Activated CD8-positive, alpha-beta memory T cell treated with anti-CD3 and anti-CD28 coated beads for 1 hour (primary cell): ENCODE results near the gene BCL10.
A peak's percentile ranks its signal among the peaks of the same experiment; 100 is the strongest.

Source experiments
- DNase-seq, 2 donors: peaks; one replicate each; pipeline ENCODE4 v3.0.0-alpha.2; 2020; ENCODE audit warnings: low read depth in 1 of 2; ENCODE audit errors: extremely low read depth in 1 of 2

The BCL10 gene

DNA sequence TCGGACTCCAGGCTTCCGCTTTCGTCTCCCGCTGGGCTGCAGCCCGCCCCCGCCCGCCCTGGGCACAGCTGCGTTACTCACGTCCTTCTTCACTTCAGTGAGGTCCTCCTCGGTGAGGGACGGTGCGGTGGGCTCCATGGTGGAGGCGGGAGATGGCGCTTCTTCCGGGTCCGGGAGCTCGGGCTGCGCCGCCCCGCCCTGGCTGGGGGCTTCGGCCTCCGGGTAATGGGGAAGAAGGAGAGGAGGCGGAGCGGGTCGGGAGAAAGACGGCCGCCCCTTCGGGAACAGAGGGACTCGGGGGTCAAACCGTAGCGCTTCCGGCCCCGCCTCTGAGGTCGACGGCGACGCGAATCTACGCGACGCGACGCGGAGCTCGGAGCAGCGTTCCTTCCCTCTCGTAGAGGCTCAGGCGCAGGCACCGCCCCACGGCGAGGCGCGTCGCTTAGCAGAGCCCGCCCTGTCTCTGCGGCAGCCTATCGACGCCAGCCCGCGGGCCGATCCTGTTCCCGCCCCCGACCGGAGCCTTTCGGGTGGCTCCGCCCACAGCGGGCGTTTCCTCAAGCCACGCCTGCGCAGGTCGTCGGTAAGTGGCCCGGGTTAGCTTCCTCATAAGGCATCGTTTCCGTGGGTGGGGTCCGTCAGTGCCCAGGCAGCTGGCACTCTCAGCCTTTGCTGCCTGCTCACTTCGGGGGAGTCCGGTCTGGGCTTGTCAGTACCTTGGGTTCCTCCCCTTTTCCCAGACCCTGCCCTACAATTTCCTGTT, at the start of gene BCL10:
Gene BCL10, minus strand, starts transcription at position 418 of the 763 bp plus-strand sequence. Its CDS starts 280 bp downstream, at position 138.
- DNase-seq, result peak; percentile 86 to 96

DNA sequence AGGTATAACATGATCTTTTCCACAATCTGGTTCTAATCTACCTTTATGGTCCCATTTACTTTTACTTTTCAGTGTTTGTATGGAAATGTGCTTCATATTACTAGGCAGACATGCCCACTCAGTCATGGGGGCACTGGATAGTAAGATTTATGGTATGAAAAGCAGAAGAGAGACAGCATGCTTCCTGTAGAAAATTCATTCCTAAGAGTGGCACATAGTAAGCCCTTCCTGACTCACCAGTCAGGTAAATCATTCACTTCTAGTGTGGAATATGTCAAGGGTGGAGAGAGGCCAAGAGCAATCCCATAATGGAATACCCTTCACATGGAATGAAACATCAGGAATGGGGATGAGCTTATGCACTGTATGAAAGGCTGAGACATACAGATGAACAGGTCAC, 49.5 kb upstream of the BCL10 start:
- no peak for DNase-seq

DNA sequence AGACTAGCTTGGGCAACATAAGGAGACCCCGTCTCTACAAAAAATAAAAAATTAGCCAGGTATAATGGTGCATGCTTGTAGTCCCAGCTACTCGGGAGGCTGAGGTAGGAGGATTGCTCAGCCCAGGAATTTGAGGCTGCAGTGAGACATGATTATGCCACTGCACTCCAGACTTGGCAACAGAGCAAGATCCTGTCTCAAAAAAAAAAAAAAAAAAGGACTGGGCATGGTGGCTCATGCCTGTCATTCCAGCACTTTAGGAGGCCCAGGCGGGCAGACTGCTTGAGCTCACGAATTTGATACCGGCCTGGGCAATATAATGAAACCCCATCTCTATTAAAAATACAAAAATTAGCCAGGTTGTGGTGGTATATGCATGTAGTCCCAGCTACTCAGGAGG, 47.3 kb upstream of the BCL10 start:
- no peak for DNase-seq

DNA sequence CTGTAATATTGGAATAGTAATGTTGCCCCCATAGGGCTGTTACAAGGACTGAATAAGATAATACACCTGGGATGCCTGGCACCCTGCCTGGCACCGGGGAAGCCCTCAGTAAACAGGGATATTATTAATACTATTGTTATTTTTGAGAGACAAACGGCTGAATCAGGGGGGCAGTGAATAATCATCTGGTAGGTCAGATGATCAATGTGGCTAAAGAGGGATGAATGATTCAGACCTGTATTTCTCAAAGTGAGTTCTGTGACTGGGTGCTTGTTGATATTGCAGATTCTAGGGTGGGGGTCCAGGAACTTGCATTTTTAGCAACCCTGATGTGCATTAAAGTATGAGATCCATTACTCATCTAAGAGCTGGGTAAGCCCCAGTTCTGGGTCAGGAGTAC, 46.2 kb upstream of the BCL10 start:
- DNase-seq, result no peak

DNA sequence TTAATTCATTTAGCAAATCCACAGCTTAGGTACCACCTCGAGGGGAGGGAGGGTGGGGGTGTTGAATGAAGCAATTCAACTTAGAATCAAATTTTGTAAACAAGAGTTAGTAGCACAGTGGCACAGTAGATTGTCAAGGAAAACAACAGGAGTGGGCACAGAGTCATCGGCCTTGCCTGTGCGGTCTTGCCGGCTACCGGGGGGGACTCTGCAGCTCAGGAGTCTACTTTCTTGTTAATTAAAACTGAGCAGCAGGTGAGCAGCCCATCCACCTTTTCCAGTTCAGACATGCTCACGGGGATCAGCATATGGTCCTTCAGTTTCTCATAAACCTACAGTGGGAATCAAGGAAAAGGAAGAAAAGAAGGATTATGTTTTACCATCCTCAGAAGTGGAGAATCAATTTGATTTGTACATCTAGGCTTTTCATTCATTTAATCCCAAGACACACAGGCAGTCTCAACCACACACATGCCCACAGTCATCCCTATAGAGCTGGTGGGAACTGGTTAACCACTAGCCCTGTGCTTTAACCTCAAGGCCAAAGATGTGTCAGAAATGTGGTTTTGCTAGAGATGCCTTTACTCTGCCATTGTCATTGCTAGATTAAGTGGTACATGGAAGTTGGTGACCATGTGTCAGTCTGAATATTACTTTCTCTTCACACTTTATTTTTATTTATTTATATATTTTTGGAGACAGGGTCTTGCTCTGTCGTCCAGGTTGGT, 45.0 kb upstream of the BCL10 start:
- no peak for DNase-seq

DNA sequence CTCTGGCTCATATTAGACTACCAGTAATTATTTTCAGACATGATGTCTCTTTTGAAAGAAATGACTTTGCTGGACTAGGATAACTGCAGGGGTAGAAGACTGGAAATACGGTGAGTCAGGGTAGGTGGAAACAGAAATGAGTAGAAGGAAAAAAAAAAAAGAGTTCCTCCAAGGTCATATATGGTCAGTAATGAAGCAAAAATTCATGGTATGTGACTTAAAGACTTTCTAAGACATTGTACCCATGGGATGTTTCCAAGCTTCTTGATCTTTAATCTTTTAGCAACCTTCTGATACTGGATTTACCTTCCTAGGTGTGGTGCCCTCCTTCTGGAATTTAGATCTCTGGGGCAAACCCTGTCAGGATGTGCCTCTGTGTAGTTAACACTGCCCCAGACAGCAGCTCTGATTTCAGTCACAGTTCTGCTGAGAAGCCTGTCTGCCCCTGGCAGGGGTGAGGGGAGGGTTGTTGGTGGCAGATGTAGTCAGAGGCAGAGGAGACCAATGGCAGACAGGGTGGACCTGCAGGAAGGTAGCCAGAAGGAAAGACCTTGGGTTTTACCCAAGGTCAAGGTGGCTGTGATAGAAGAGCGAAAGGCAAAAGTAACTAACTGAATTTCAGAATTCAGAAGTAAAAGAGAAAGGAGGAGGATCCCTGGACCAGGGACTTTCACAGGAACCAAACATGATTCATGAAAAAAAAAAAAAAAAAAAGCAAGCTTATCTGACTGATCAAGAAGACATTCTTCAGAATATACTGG, 44.1 kb upstream of the BCL10 start:
- DNase-seq, result no peak

DNA sequence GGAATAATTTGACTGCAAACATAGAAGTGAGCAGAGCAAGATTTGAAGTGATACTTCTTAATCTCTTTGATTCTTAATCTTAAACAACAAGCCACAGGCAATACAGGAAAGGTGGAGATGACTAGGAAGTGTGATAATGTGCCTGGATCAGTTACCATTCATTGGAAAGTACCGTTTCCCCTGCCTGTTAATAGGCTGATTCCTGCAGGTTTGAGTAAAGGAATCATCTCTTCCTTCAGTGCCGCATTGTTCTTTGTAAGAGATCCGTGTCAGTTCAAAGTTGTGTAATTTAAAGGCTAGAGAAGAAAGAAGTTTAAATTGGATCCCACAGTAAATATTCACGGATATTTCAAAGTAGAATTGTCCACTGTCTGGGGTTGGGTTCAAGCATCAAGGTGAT, 43.5 kb upstream of the BCL10 start:
- no peak for DNase-seq

DNA sequence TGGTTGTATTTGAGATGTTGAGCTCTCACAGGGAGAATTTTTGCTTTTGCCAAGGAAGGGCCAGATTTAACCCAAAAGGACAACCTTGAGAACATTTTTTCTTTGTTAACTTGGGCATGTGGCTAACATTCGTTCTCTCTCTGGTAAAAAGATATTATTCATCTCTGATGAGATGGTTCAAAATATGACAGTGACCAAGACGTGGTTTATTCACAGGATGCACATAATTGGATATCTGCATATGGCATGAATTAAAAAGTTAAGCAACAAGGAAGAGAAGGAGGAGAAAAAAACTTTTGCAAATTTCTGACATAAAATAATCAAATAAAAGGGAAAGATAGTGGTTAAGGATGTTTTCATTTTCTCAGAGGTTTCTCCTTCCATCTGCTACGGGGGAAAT, 43.1 kb upstream of the BCL10 start:
- DNase-seq, result no peak

DNA sequence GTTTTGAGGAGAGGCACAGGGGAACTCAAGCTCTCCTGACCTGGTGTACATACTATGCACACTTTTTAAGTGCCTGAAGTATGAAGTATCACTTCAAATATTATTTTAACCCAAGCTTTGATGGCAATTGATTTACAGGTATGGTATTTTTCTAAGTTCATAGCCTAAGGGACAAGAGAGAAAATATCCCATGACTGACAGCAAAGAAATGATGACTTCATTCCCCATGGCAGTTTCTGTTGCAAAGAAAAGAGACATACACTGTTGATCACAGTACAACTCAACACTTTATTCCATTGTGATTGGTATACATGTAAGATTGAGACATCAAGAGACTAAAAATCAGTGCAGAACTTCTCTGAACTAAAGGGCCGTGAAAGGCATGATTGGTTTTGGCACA, 41.8 kb upstream of the BCL10 start:
- no peak for DNase-seq

DNA sequence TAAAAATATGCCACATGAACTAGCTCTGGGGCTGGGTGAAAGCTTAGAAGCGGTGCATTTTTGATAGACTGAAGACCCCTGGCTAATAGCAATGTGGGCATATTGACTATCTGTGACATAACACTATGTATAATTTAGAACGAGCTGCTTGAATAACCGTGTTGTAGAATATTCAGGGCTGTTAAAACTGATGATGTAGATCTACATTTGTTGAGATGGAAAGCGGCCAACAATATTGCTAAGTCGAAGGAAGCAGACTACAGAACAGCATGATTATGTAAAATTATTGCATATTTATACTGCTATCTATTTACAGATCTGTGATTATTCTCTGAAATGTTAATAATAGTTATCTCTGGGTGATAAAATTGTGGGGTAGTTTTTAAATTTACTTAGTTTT, 41.1 kb upstream of the BCL10 start:
- no peak for DNase-seq

DNA sequence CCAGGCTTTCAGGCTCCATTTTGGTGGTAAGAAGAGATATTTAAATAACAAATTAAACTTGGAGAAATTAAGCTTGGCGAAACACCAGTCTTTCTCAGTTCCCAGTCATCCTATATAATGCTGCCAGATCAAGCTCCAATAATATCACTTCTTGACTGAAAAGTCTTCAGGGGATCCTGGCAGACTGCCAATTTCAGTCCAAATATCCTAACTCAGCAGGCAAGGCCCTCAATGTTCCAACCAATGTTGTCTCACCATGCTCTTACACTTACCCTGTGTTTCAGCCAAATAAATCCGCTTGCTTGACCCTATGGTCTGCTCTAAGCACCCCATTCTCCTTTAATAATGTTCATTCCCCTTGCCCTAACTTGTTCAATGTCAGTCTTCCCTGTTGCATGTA, 39.9 kb upstream of the BCL10 start:
- DNase-seq, result no peak

DNA sequence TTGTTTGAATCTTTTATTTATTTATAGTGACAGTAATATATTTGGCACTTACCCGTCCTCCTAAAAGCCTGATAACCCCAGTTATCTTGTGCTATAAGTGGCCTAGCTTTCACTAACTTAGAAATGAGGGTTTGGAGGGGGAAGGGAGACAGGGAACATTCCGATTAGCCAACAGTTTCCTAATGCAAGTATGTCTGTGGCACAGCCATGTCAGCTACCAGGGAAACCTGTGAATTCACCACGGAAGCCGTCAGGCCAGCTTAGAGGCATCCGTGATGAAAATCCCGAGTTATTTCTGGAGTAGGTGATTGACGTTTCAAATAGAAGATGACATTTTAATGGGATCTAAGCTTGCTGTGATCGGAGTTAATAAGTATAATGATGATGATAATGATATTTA, 39.4 kb upstream of the BCL10 start:
- no peak for DNase-seq

DNA sequence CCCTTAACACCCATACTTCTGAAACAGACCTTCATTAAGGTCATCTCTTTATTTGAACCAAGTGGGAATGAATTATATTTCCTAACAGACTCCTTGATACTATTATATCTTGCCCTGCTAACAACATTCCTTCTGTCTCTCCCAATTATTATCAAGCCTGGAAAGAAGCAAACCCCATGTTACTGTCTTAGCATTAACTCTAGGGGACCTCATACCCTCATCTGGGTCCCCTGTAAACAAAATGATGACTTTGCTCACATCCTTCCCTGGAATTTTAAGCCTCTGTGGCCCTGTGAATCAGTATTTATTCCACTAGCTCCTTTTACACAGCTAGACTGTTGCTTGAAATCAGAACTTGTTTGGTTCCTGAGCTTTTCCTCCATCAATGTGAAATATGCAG, 38.3 kb upstream of the BCL10 start:
- no peak for DNase-seq

DNA sequence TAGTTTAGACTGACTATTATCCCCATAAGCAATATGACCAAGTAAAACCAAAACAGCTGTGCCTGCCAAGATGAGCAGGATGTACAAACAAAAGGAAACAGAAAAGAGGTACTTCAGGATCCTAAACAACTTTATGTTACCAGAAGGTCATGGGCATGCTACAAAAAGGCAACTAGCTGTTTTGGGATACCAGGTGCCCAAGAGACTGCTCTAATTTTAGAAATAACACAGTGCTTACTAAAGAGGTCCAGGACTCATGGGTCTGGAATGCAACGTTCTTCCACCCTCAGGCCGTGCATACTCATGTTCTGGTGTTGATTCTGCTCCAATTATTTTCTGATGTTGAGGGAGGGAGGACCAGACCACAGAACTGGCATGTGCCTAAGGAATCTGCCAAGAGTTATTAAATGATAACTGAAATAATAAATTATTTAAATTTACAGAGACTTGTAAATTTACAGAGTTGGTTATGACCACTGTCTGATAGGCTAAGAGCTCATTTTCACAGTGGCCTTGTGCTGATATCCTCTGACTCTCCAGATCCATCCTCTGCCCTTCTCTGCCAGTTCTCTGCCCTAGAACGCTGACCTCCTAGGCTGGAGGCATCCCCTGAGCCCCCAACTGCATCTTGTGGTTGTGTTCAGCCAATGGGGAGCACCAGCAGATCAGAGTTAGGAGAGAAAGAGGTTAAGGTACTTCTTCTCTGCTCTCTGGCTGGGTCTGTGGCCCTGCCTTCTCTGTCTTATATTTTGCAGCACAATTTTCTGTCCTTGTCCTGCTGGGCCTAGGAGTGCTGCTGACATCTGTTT, 37.7 kb upstream of the BCL10 start:
- DNase-seq, result no peak

DNA sequence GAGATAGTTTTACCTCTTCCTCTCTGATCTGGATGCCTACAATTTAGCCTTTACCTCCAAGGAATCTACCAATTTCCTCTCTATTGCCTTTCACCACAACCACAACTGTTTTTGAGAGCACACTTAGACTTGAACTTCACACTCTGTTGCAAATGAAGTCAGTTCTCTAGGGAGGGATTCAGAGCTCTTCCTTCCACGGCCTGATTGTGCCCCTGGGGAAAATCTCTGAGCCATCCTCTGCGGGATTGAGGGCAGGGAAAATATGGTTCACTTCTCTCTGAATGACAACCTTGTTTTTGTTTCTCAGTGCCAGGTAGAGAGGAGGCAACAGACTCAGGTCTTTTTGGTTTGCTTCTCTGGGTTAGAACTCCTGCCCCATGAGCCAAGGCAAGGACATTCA, 35.4 kb upstream of the BCL10 start:
- DNase-seq, result no peak

DNA sequence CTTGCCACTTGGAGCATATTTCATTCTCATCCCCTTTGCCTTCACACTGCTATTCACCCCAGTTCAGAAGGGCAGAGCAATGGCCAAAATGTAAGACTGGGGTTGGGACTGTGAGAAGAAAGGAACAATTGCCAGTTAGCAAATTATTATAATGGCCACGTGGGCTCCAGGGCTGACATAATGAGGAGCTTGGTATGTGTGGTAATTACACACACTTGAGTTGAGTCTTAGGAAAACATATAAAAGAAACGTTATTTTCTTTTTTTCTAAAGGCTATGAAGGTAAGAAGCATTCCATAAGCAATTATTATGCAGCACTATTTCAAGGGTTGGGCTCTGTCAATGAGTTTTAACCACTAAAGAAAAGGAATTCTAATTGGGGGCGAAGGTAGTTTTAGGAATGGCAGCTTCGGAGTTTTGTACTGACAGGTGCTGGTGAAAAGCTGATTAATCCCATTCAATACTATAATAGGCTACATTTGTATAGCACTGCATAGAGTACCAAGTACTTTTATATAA, 32.5 kb upstream of the BCL10 start:
- no peak for DNase-seq

DNA sequence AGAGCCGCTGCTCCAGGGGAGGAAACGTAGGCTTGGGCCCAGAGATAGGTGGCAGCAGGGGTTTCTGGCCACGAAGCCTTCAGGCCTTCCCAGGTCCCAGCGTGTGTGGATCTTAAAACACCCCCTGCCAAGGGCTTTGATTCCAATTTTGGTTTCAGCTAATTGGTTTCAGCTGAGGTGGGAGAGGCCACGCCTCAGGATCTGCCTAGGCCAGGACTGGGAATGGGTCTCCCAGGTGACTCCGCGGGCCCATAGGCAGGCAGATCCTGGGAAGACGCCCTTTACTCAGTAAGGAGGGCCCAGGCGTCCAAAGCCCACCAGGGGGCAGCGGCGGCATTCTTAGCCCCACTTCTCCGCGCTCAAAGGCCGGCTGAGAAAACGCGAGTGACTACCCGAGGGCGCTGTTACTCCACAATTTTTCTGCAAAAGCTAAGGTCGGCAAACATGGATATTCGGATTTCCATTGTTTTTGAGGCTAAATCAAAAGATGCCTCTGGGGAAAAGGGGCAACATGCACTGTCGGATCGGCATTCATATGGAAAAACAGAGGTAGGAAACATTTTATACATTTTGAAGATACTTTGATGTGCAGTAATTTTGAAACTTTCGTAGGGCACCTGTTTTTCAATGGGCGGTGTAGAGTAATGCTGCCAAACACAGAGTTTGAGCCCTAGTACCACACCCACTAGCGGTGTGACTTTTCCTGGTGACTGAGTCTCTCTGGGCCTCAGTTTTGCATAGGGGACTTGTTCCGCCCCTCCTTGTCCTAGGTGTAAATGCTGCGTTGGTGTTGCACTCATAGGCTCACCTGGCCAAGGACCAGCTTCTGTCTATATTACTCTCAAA, 31.8 kb upstream of the BCL10 start:
- DNase-seq, result peak in 1 of 2 donors; percentile 45

DNA sequence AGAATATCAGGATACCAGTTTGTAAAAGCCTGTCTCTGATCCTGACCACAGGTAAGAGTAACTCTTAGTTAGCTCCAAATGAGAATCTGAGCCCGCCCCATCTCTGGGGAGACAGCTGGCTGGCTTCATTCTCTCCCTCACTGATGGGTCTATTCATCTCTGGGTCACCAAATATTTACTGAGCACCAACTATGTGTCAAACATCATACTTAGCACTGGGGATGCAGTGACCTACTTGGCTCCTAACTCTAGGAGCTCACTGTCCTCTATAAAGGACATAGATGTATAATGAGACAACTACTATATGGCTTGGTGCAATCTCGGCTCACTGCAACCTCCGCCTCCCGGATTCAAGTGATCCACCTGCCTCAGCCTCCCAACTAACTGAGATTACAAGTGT, 29.8 kb upstream of the BCL10 start:
- no peak for DNase-seq

DNA sequence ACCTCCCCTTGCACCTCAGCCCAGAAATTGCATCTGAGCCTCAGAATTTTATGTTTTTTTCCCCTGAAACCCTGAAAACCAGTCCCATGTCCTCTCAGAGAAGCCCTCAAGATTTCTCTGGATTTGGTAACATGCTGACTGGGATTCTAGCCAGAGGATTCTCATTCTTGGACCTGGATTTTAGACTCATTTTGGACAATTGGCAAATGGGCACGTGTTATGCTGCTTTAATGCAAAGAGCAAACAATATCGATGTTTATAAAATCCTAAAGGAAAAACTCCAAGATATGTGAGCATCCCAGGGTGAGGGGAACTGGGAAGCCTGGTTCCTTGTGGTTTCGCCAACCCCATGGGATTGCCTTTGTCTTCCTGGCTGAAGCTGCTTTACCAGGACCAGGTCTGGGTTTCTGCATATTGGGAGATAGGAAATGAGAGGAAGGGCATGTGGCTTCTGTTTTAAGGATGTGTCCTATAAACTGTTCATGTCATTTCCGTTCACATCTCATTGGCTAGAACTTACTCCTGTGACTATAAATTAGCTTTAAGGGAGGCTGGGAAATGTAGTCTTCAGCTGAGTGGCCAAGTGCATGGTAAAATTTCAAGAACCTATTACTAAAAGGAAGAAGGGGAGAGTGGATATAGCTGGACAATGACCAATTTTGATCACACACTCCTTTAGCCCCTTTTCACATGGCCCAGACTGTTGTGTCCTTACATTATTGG, 27.2 kb upstream of the BCL10 start:
- DNase-seq, result no peak
